Trophoblast cell (in vitro differentiated cells and primary cell): ENCODE data around the gene SEMA7A.
"Not testable (repeated sequence)": the region's sequence is repeated elsewhere in the genome, so short reads cannot be mapped to it uniquely, and the experiment has no call there.

ENCODE experiments used
- DNase-seq, 2 donors: peaks; one replicate each; pipeline ENCODE4 v3.0.0-alpha.2; 2016
- H2AFZ ChIP-seq: 2 replicates; pipeline ENCODE4 v1.6.1; 2013; ENCODE audit warnings: low read length, moderate library complexity, mild to moderate bottlenecking; ENCODE audit not compliant: insufficient read depth, poor library complexity
- H2AK5ac ChIP-seq: 2 replicates; pipeline ENCODE4 v1.6.1; 2013; ENCODE audit warnings: mild to moderate bottlenecking, low read length
- H2BK120ac ChIP-seq: 2 replicates; pipeline ENCODE4 v1.6.1; 2013; ENCODE audit warnings: low read length, mild to moderate bottlenecking, moderate library complexity; ENCODE audit not compliant: insufficient read depth, poor library complexity
- H2BK12ac ChIP-seq: 2 replicates; pipeline ENCODE4 v1.6.1; 2013; ENCODE audit warnings: mild to moderate bottlenecking, low read length, moderate library complexity
- H2BK5ac ChIP-seq: 2 replicates; pipeline ENCODE4 v1.6.1; 2013; ENCODE audit warnings: low read length, low read depth, moderate library complexity, mild to moderate bottlenecking; ENCODE audit not compliant: poor library complexity
- H3K14ac ChIP-seq: 2 replicates; pipeline ENCODE4 v1.6.1; 2013; ENCODE audit warnings: mild to moderate bottlenecking, low read length
- H3K18ac ChIP-seq: 2 replicates; pipeline ENCODE4 v1.6.1; 2013; ENCODE audit warnings: mild to moderate bottlenecking, low read length
- H3K23ac ChIP-seq: 2 replicates; pipeline ENCODE4 v1.6.1; 2013; ENCODE audit warnings: low read length
- H3K27ac ChIP-seq: 2 replicates; pipeline ENCODE4 v1.5.1; 2013; ENCODE audit warnings: low read depth, mild to moderate bottlenecking, inconsistent platforms, low read length, moderate library complexity
- H3K27me3 ChIP-seq: 2 replicates; pipeline ENCODE4 v1.6.1; 2013; ENCODE audit warnings: inconsistent platforms, mild to moderate bottlenecking, low read length, moderate library complexity; ENCODE audit not compliant: insufficient read depth
- H3K36me3 ChIP-seq, 2 experiments: 1 replicate in 1 of 2; 2 replicates in 1 of 2; pipeline ENCODE4 v1.6.1; 2013; ENCODE audit warnings: low read length in 2 of 2, mild to moderate bottlenecking in 2 of 2, moderate library complexity in 1 of 2; ENCODE audit not compliant: insufficient read depth in 2 of 2, control insufficient read depth in 1 of 2
- H3K4ac ChIP-seq: 2 replicates; pipeline ENCODE4 v1.6.1; 2013; ENCODE audit warnings: low read depth, mild to moderate bottlenecking, low read length, moderate library complexity
- H3K4me1 ChIP-seq, 2 experiments: 1 replicate in 1 of 2; 2 replicates in 1 of 2; pipeline ENCODE4 v1.6.1; 2013; ENCODE audit warnings: low read length in 2 of 2, mild to moderate bottlenecking in 2 of 2, moderate library complexity in 1 of 2; ENCODE audit not compliant: insufficient read depth in 2 of 2, control insufficient read depth in 1 of 2
- H3K4me2 ChIP-seq: 2 replicates; pipeline ENCODE4 v1.6.1; 2013; ENCODE audit warnings: inconsistent platforms, mild to moderate bottlenecking, low read length, moderate library complexity
- H3K4me3 ChIP-seq: 2 replicates; pipeline ENCODE4 v1.5.1; 2013; ENCODE audit warnings: mild to moderate bottlenecking, low read depth, low read length, inconsistent platforms
- H3K79me1 ChIP-seq: one replicate; pipeline ENCODE4 v1.6.1; 2013; ENCODE audit warnings: low read length
- H3K79me2 ChIP-seq: 2 replicates; pipeline ENCODE4 v1.6.1; 2013; ENCODE audit warnings: low read length, mild to moderate bottlenecking; ENCODE audit not compliant: control insufficient read depth, insufficient read depth, poor library complexity
- H3K9ac ChIP-seq: 2 replicates; pipeline ENCODE4 v1.6.1; 2013; ENCODE audit warnings: mild to moderate bottlenecking, low read length
- H3K9me3 ChIP-seq: 2 replicates; pipeline ENCODE4 v1.6.1; 2013; ENCODE audit warnings: low read depth, mild to moderate bottlenecking, control low read depth, inconsistent platforms, low read length; ENCODE audit not compliant: insufficient read depth
- H4K12ac ChIP-seq: 2 replicates; pipeline ENCODE4 v1.6.1; 2013; ENCODE audit warnings: low read depth, mild to moderate bottlenecking, low read length, moderate library complexity
- H4K8ac ChIP-seq: 2 replicates; pipeline ENCODE4 v1.6.1; 2013; ENCODE audit warnings: low read depth, mild to moderate bottlenecking, low read length, moderate library complexity
- H4K91ac ChIP-seq: one replicate; pipeline ENCODE4 v1.6.1; 2013; ENCODE audit warnings: low read depth, mild to moderate bottlenecking, low read length, moderate library complexity
- WGBS: extraction: QIAGEN DNeasy Blood & Tissue Kit; methylation state at CpG from one replicate; pipeline ENCODE4 v1.1.7; 2013; ENCODE audit warnings: missing lambda C conversion rate; ENCODE audit not compliant: insufficient read length, insufficient coverage; ENCODE audit errors: extremely low coverage; 5-methylcytosine and 5-hydroxymethylcytosine counted together

The SEMA7A gene

DNA sequence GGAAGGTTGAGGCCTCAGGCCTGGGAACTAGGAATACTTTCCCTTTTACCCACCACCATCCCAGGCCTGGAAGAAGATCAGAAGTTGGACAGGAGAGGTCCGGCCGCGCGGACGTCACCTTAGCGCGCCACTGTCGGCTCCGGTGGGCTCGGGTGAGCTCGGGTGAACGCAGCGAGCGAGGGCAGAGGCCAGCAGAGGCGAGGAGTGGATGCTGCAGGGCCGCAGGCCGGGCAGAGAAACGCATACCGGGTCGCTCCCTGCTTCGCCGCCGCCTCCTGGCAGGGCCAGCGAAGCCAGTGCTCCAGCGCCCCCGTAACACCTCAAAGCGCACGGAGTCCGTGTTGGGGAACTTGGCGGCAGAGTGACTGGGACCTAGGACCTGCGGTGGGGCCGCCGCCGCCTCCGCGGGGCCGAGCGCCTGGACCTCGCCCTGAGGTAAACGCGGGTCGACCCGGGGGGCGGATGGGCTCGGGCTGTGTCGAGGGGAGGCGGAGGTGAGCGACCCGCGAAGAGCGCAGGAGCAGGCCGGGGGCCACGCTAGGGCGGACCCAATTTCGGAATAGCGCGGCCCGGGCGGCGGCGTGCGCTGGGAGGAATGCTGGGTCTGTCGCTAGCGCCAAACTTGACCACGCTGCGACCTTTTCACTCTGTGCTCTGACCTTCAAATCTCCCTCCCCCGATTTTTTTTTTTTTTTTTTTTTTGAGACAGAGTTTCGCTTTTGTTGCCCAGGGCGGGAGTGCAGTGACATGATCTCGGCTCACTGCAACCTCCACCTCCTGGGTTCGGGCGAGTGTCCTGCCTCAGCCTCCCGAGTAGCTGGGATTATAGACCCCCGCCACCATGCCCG is 67.9 kb downstream of the SEMA7A start:
- Histone ChIP-seq H3K4ac (peak overlapping the region; percentile 41), H4K8ac (peak overlapping the region; percentile 91), H3K9me3 (no peaks in the 10 kb centered on the region), H2BK12ac (peak overlapping the region; percentile 6), H3K79me2 (peaks cover 14% of the 10 kb centered on the region), H2BK5ac (peak overlapping the region; percentile 48), H3K79me1 (peaks cover 30% of the 10 kb centered on the region), H4K91ac (peak overlapping the region; percentile 67), H2AK5ac (peak overlapping the region; percentile 2), H2AFZ (peak overlapping the region; percentile 27), H3K18ac (peak overlapping the region; percentile 10), H3K27ac (peak overlapping the region; percentile 24), H3K36me3 (no peaks in the 10 kb centered on the region), H3K9ac (peak overlapping the region; percentile 0), H4K12ac (peak overlapping the region; percentile 86), H3K23ac (no peak overlapping the region), H3K4me3 (peak overlapping the region; percentile 68), H2BK120ac (peak overlapping the region; percentile 83), H3K14ac (peak overlapping the region; percentile 47), H3K4me2 (peak overlapping the region; percentile 92), H3K27me3 (no peaks in the 10 kb centered on the region), H3K4me1 (peaks cover 9% of the 10 kb centered on the region in 2 experiments)
- peak; percentile 77 to 83 for DNase-seq
- no CpG with 5 or more reads among the region's 75 CpGs for WGBS

DNA sequence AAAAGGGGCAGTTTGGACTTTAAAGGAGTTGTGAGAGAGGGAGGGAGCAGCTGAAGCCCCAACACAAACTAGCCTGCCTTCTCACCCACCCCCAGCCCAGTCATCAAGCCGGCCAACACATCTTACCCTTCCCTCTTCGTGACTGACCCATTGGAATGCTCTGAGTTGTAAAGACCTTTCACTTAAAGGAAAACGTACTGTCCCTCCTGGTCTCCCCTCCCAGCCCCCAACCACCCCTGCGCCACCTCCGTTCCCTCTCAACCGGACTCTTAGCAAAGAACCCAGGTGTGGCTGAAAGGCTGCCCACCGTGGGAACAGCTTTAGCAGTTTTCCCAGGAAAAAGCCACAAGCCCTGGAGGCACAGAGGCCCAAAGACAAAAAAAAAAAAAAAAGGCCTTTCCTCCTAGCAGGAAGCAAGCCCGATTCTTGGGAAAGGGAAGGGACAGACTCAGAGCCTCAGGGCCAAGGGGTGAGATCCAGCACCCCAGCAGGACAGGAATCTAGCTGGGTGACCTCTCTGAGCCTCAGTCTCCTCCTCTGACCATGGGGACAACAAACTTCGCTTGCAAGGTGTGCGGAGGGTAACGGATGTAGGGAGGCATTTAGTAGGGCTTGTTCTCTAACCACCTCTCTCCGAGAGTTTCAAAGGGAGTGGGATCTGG is 68.7 kb downstream of the SEMA7A start:
- H3K27ac ChIP-seq = peak overlapping the region; percentile 24
- peak overlapping the region; percentile 83 for H2BK120ac ChIP-seq
- WGBS = no CpG with 5 or more reads among the region's 12 CpGs

DNA sequence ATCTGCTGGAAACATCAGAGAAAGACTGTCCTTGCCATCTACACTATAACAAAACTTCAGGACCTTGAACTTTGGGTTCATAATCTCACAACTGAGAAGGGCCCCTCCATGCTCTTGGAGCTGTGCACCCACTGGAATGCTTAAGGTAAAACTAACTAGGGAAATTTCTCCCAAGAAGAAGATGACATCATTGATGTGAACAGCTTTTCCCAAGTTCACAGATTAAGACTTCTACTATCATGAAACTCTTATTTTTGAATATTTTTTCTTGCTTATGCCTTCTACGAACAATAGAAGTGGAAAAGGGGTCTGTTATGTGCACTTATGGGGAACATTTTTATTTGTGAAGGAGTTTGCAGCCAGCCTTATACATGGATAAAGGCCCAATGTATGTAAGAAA is 71.3 kb downstream of the SEMA7A start:
- Histone ChIP-seq H3K27me3 (no peaks in the 10 kb centered on the region), H3K9ac (no peak overlapping the region), H3K4me1 (peaks cover 10 to 13% of the 10 kb centered on the region in 2 experiments), H3K4me2 (no peak overlapping the region), H4K12ac (no peak overlapping the region), H3K14ac (no peak overlapping the region), H3K79me2 (peaks cover 12% of the 10 kb centered on the region), H3K36me3 (peaks cover 0 to 1% of the 10 kb centered on the region in 2 experiments), H3K4me3 (no peak overlapping the region), H2BK120ac (no peak overlapping the region), H4K8ac (no peak overlapping the region), H2BK12ac (no peak overlapping the region), H2AFZ (no peak overlapping the region), H3K79me1 (peaks cover 25% of the 10 kb centered on the region), H3K27ac (no peak overlapping the region), H2BK5ac (no peak overlapping the region), H2AK5ac (no peak overlapping the region), H3K9me3 (no peaks in the 10 kb centered on the region), H3K23ac (no peak overlapping the region), H3K4ac (no peak overlapping the region), H3K18ac (no peak overlapping the region), H4K91ac (no peak overlapping the region)
- WGBS = no CpG with 5 or more reads among the region's 1 CpG
- no peak for DNase-seq

More for the DNA sequence above, 68.7 kb downstream of the SEMA7A start:
- Histone ChIP-seq H2BK5ac (peak overlapping the region; percentile 48), H4K12ac (peak overlapping the region; percentile 86), H3K4me3 (no peak overlapping the region), H3K23ac (no peak overlapping the region), H3K36me3 (peaks cover 0 to 1% of the 10 kb centered on the region in 2 experiments), H3K9me3 (no peaks in the 10 kb centered on the region), H2AFZ (peak overlapping the region; percentile 27), H3K4ac (peak overlapping the region; percentile 41), H3K79me2 (peaks cover 14% of the 10 kb centered on the region), H3K79me1 (peaks cover 31% of the 10 kb centered on the region), H3K18ac (peak overlapping the region; percentile 73), H3K4me2 (peak overlapping the region; percentile 92), H4K91ac (peak overlapping the region; percentile 67), H3K9ac (no peak overlapping the region), H3K4me1 (peaks cover 9 to 13% of the 10 kb centered on the region in 2 experiments), H2BK12ac (peak overlapping the region; percentile 11), H3K14ac (peak overlapping the region; percentile 48), H4K8ac (peak overlapping the region; percentile 91), H3K27me3 (no peaks in the 10 kb centered on the region), H2AK5ac (no peak overlapping the region)
- peak; percentile 72 for DNase-seq

DNA sequence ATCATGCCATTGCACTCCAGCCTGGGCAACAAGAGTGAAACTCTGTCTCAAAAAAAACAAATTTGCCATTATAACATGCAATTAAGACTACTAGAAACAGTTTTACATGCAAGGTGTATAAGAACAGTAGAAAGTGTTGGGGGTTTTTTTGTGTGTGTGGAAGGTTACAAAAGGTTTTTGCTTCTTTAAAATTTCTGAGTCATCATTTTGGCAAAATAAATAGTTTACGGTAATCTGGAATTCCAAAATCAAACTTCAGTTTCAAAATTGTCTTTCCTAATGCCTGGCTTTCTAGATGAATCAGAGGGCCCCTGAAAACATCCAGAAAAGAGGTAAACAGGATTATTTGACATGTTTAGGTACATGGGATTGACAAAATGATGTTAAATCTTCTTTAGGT is 72.9 kb downstream of the SEMA7A start:
- not testable (repeated sequence) for H2BK12ac ChIP-seq, H3K23ac ChIP-seq, H2BK120ac ChIP-seq, H2AK5ac ChIP-seq, H4K12ac ChIP-seq, H4K8ac ChIP-seq, H3K14ac ChIP-seq, H3K27ac ChIP-seq, H3K18ac ChIP-seq, H3K36me3 ChIP-seq, H3K9me3 ChIP-seq, H3K4me2 ChIP-seq, H3K9ac ChIP-seq, H3K4me3 ChIP-seq, H3K27me3 ChIP-seq, H2AFZ ChIP-seq, H3K4ac ChIP-seq, H3K4me1 ChIP-seq, H3K79me2 ChIP-seq, DNase-seq, H2BK5ac ChIP-seq
- H4K91ac ChIP-seq = peak overlapping the region; percentile 79
- WGBS = no CpG with 5 or more reads among the region's 1 CpG
- peaks cover 20% of the 10 kb centered on the region for H3K79me1 ChIP-seq
